HG03460 (cell line): ENCODE measurements around the gene LATS2.
A peak's percentile ranks its signal among the peaks of the same experiment; 100 is the strongest.

Experiments
- ATAC-seq: cut with Tn5 transposase; IDR thresholded peaks from one replicate; pipeline ENCODE4 v1.9.1; 2021; ENCODE audit not compliant: unreplicated experiment

The LATS2 gene

DNA sequence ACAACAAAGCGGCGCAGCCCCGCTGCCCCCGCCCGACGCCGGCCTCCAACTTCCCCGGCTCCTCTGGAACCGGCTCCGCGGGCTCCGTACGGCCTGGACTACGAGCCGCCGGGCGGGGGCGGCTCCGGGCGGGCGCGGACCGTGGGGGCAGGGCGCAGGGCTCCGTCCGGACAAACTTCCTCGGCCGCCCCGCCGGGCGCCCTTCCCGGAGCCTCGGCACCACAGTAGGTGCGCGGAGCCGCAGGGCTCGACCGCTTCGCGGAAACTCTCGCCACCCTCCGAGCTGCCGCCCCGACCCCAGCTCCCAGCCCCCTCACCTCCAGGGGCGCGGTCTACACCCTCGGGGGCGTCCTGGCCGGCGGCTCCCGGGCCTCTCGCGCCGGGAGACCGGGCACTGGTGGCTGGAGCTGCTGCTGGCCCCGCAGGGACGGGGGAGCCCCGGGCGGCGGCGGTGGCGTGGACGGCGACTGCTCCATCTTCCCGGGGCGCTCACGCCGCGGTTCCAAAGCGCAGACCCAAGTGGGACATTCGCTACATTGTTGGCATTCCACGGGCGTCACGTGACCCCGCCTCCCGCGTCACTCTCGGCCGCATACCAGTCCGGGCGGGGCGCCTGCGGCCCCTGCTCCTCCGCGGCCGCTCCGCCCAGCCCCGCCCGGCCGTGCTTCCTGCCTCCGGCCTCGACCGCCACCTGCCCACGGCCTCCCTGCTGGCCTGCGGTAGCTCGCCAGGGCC, at the start of gene LATS2:
TSS of gene LATS2 (minus strand) at position 558 of the 735 bp plus-strand sequence. CDS start 15,560 bp downstream, outside the sequence.
- ATAC-seq = peak; percentile 85

- no peak for ATAC-seq
Measured at GRCh38 chr13:21109168-21109567, 47.8 kb upstream of the LATS2 start.

- ATAC-seq = no peak
Measured at GRCh38 chr13:21106089-21106488, 44.7 kb upstream of the LATS2 start.

DNA sequence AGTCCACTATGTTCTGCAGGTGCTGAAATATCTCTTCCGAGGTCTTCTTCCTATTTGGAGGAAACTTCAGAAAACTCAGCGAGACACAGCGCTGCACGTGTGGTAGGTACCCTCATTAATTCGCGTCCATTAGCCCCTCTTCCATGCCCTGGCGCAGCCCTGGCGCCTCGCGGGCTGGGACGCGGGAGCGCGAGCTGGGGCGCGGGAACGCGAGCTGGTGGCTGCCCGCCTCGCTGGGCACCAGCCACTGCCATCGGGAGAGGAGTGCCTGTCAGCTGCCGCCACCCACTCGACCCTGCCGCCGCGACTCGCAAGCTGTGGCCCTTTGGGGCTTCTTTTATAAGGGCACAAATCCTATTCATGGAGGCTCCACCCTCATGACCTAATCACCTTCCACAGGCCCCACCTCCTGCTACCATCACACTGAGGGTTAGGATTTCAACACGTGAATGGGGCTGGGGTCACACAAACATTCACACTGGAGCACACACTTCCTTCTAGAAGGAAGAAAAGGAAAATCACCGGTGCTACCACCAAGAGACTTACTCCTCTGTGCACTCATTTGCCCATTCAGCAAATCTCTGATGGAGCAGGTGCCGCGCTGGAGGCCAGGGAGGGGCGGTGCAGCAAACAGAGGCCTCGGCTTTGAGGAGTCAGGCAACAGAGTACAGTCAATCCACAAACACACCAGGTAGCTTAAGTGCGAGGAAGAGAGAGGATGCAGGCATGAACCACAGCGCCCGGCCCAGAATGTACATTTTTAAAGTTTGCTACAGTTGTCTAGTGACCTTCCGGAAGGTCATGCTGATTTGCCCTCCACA, 43.0 kb upstream of the LATS2 start:
- no peak for ATAC-seq

- no peak for ATAC-seq
Measured at GRCh38 chr13:21101865-21102576, 40.6 kb upstream of the LATS2 start.

GRCh38 chr13:21100994-21101757, 39.8 kb upstream of the LATS2 start:
- no peak for ATAC-seq

- no peak for ATAC-seq
Measured at GRCh38 chr13:21100211-21100610, 38.8 kb upstream of the LATS2 start.

GRCh38 chr13:21095311-21095710, 33.9 kb upstream of the LATS2 start:
- no peak for ATAC-seq

- no peak for ATAC-seq
Measured at GRCh38 chr13:21089830-21090229, 28.4 kb upstream of the LATS2 start.

- ATAC-seq = no peak
Measured at GRCh38 chr13:21088534-21088933, 27.1 kb upstream of the LATS2 start.

GRCh38 chr13:21086929-21087328, 25.5 kb upstream of the LATS2 start:
- ATAC-seq = no peak

DNA sequence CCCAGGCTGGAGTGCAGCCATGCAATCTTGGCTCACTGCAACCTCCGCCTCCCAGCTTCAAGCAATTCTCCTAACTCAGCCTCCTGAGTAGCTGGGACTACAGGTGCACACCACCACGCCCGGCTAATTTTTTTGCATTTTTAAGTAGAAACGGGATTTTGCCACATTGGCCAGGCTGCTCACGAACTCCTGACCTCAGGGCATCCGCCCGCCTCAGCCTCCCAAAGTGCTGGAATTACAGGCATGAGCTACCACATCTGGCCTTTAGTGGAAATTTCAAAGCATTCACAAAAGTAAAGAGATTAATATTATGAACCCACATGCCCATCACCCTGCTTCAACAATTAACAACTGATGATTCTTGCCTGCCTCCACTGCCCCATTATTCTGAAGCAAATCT, 20.5 kb upstream of the LATS2 start:
- ATAC-seq = no peak

GRCh38 chr13:21080593-21080891, 19.2 kb upstream of the LATS2 start:
- no peak for ATAC-seq

DNA sequence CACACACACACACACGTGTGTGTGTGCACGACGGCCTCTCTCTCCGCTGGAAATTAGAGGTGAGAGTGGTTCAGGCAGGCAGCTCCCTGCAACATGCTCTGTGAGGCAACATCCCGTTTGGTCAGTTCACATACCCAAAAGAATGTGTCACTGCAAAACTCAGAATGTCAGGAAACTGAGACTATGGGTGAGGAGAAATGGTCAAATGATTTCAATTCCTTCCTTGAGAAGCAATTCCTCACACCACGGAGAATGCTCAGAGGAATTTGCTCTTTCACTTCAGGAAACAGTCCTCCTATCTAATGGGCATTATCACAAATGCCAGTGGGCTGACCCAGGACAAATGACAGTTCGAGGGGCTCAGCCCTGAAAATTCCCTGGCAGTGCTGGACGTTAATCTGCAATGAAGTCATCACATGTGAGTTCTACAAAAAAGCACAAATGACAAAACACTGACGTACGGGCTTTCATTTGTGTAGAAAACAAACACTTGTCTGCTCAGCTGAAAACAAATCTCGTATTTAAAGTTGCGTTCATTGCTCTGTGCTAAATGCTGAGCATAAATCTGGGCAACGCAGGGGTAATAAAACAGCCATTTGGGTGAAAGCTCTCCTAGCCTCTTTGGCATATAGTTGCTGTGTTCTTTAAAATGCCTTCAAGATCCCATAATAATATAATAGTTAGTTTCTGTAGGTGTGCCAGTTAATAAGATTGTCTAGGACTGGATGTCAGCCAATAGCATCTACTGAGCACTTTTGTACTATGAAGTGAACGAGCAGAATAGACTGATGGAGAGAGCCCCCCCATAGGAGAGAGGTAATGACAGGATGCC, 18.6 kb upstream of the LATS2 start:
- ATAC-seq = no peak

- no peak for ATAC-seq
Measured at GRCh38 chr13:21079221-21079620, 17.8 kb upstream of the LATS2 start.

DNA sequence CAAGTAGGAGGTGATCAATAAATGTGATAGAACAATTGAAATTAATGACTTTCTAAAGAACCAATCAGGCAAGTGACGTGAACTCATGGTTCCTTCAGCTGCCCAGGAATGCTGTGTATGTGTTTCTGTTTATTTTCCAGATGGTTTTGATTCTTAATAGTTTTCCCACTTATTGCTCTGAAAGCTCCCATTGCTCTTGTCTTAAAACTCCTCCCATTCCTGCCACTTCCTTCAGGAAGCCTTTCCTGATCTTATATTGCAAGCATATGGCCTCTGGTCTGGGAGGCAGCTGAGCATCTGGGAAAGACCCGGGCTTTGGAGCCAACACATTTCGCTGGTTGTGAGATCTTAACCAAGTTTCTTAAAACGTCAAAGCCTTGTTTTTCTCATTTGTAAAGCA, 17.1 kb upstream of the LATS2 start:
- no peak for ATAC-seq

DNA sequence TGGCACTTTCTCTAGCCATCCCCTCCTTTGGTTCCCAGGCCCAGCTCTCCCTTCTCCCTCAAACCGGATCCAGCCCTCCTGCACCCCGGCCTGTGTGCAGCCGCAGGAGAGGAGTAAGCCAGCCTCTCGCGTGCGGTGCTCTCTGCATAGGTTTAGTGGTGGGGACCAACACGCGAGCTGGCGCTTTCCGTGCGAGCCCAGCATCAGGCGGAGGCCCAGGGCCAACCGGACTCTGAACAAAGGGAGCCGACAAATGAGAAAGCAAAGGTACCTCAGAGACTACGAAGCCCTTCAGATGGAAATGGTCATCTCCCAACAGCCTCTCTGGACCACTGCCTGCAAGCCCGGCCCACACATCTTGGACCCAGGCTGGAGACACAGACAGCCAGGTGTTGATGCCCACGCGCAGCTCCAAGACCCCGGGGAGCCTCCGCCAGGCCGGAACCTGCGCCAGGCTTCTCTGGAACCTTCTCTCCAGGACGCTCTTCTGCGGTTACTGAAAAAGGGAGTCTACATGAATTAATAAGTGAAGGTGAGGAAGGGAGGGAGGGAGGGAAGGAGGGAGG, 16.5 kb upstream of the LATS2 start:
- no peak for ATAC-seq

- no peak for ATAC-seq
Measured at GRCh38 chr13:21077076-21077787, 15.8 kb upstream of the LATS2 start.

DNA sequence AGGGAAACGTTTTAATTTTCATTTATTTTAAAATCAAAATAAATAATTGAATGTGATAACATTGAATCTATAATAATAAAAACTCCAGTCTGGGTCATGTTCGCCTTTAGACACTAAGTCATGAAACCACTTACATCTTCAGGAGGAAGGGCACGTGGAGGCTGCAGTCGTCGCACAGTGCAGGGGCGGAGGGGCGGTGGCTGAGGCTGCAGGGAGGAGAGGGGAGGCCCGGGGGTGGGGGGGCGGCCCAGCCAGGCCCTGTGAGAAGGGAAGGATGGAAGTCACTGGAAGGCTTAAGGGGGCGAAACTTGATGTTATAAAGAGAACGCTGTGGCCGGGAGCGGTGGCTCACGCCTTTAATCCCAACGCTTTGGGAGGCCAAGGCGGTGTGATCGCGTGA, 14.9 kb upstream of the LATS2 start:
- no peak for ATAC-seq
